AG09309 (cell line): ENCODE results near the gene EIF3L.

Experiments
- DNase-seq: peaks from one replicate; pipeline ENCODE4 v3.0.0-alpha.2; 2010; ENCODE audit warnings: low read depth
- H3K4me3 ChIP-seq: 2 replicates; pipeline ENCODE4 v1.5.1; 2011; ENCODE audit warnings: mild to moderate bottlenecking, low read depth, low read length, moderate library complexity; ENCODE audit not compliant: control insufficient read depth
- TF ChIP-seq, protein P1 (sequence below): IDR thresholded peaks from 2 replicates; pipeline ENCODE4 v1.5.1; 2011; ENCODE audit warnings: mild to moderate bottlenecking, low read depth, low read length, inconsistent platforms; ENCODE audit not compliant: insufficient read depth, control insufficient read depth; ENCODE audit errors: missing control alignments

The EIF3L gene

DNA sequence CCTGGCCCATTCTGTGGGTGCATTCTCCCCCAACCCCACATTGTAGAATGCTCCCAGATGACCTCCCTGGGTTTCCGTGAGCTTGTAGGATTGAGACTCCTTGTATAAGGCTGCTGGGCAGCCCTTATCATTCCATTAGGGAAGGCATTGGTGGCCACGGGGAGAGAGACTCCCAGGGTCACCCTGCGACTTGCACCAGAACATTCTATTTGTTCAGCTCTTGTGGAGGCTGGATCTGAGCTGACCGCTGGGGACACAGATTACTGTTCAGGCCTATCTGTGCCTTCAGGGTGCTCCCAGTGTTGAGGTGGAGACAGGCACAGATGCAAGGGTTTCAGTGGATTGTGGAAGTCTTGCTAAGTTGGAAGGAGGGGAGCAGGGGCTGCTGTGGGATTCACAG lies 74.7 kb downstream of the EIF3L start:
- TF ChIP-seq, protein P1, sequence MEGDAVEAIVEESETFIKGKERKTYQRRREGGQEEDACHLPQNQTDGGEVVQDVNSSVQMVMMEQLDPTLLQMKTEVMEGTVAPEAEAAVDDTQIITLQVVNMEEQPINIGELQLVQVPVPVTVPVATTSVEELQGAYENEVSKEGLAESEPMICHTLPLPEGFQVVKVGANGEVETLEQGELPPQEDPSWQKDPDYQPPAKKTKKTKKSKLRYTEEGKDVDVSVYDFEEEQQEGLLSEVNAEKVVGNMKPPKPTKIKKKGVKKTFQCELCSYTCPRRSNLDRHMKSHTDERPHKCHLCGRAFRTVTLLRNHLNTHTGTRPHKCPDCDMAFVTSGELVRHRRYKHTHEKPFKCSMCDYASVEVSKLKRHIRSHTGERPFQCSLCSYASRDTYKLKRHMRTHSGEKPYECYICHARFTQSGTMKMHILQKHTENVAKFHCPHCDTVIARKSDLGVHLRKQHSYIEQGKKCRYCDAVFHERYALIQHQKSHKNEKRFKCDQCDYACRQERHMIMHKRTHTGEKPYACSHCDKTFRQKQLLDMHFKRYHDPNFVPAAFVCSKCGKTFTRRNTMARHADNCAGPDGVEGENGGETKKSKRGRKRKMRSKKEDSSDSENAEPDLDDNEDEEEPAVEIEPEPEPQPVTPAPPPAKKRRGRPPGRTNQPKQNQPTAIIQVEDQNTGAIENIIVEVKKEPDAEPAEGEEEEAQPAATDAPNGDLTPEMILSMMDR, result no peak
- no peak overlapping the region for H3K4me3 ChIP-seq
- DNase-seq, result no peak

DNA sequence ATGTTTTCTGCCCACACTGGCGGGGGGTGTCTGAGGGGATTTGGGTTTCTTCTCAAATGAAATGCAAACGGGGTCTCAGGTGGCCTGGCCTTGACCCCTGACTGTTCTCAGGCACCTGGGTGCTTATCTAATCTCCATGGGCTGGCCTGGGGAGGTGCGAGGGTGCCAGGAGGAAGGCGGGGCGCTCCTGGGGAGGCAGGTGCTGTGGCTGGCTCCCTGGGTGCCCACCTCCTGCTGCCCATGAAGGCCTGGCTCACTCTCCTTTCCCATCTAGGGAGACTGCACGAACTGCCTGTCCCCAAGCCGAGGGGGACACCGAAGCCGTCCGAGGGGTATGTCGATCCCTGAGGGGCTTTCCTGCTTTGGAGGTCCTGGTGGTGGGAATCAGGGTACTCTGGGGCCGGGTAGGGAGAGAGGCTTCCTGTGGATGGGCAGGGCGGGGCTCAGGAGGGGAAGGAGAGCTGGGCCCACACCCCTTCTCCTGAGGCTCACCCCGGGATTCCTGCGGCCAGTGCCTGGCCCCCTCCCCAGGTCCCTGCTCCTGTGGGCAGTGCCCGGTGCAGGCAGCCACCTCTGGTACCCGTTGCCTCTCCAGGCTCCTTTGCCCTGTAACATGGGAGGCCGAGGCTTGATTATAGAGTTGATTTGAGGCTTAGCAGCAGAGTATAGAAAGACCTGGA lies 75.3 kb downstream of the EIF3L start:
- no peak overlapping the region for H3K4me3 ChIP-seq
- TF ChIP-seq, protein P1, result no peak
- DNase-seq, result no peak

DNA sequence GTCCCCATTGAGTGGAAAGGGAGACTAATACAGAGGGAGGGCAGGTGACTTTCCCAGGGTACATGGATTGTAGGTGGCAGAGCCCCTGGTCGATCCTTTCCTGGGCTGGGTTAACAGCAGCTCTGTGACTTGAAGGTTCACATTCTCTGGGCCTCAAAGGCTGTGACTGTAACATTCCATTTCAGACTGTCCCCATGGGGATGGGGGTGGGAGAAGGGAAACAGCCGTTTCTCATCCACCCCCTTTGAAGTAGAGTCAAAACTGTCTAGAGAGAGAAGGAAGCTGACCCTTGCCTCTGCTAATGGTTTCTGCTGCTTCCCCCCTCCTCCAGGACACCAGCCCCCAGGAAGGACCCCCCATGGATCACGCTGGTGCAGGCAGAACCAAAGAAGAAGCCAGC lies 76.1 kb downstream of the EIF3L start:
- DNase-seq, result no peak
- TF ChIP-seq, protein P1, result no peak
- H3K4me3 ChIP-seq, result no peak overlapping the region

DNA sequence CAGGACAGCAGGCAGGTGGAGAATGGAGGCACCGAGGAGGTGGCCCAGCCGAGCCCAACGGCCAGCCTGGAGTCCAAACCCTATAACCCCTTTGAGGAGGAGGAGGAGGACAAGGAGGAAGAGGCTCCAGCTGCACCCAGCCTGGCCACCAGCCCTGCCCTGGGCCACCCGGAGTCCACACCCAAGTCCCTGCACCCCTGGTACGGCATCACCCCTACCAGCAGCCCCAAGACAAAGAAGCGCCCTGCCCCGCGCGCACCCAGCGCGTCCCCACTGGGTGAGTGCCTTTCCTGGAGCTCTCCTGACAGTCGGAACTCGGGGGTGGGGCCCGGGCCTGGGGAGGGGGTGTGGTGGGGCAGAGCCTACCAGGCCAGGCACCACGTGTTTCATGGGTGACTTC lies 76.5 kb downstream of the EIF3L start:
- TF ChIP-seq, protein P1, result no peak
- H3K4me3 ChIP-seq, result no peak overlapping the region
- no peak for DNase-seq

DNA sequence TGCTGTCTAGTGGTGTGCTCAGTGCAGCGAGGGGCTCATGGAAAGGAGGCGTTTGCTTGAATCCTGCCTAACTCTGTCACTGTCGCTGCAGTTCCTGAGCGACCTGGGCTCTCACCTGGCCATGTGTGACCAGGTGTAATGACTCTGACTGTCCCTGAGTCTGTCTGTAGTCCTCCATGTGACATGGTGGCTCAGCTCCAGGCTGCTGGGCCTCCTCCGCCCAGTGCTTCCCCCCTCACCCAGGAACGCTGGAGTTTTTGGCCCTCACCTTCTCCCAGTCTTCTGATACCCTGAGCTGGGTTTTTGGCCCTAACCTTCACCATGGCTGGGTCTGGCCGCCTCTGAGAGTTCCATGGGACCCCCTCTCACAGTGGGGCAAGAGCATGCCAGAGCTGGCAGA lies 77.1 kb downstream of the EIF3L start:
- no peak for DNase-seq
- TF ChIP-seq, protein P1, result no peak

DNA sequence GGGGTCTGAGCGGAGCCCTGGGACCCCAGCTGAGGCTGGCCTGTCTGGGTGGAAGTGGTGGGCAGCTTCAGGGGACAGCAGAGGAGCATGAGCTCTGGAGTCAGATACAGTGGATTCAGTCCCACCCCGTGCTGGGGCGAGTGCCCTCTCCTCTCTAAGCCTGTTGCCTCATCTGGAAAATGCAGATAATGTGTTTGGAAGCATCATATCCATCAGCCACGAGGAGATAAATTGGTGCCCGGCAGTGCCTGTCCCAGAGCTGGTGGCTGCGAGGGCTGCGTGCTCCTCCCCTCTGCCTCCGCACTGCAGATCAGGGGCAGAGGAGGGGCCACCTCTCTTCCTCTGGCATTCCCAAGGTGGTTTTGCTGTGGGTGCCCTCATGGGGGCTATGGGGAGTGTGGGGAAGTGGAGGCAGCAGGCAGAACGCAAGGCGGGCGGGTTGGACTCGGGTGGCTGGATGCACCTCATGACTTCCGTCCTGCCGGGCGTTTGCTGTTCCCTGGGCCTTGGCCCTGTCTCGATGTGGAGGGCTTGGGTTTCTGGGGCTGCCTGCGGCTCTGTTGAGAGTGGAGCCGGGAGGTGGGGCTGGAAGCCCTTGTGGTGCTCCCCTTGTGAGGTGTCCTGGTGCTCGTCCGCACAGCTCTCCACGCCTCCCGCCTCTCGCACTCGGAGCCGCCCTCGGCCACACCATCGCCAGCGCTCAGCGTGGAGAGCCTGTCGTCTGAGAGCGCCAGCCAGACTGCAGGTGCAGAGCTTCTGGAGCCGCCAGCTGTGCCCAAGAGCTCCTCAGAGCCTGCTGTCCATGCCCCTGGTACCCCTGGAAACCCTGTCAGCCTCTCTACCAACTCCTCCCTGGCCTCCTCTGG lies 77.8 kb downstream of the EIF3L start:
- H3K4me3 ChIP-seq, result no peak overlapping the region
- TF ChIP-seq, protein P1, result no peak
- DNase-seq, result no peak

More for the DNA sequence above, 77.1 kb downstream of the EIF3L start:
- H3K4me3 ChIP-seq, result no peak overlapping the region
